GM23338 (cell line): ENCODE results near the gene KLF9.

Experiments
- CREB1 ChIP-seq: fragments of 250-450 bp; sonication (Bioruptor Pico); IDR thresholded peaks from 2 replicates; pipeline ENCODE4 v1.5.0; 2020; ENCODE audit warnings: low read depth, mild to moderate bottlenecking, moderate library complexity
- POLR2AphosphoS5 ChIP-seq: IDR thresholded peaks from 2 replicates; pipeline ENCODE4 v1.6.1; 2016; ENCODE audit warnings: antibody characterized with exemption, low read depth
- TF ChIP-seq, protein P1 (sequence below): IDR thresholded peaks from one replicate; pipeline ENCODE4 v1.6.1; 2018; ENCODE audit warnings: antibody characterized with exemption; ENCODE audit not compliant: unreplicated experiment

DNA sequence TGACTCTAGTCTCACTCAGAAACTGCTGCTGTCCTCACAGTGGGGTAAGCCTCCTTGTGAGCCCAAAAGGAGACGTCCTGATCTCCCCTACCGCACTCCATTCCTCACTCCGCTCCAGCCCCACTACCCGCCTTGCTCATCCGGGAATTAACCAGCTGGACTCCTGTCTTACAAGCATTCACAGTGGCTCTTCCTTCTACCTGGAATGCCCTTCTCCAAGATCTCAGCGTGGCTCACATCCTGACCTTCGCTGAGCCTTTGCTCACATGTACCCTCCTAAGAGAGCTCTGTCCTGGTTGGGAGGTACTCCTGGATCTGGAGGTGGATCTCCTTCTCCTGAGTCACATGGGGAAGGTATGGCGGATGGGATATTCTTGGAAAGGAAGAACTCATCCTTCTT, 10.7 kb upstream of the KLF9 start:
- TF ChIP-seq POLR2AphosphoS5 (no peak), CREB1 (CRISPR knock-in tag) (no peak)
- TF ChIP-seq, protein P1, sequence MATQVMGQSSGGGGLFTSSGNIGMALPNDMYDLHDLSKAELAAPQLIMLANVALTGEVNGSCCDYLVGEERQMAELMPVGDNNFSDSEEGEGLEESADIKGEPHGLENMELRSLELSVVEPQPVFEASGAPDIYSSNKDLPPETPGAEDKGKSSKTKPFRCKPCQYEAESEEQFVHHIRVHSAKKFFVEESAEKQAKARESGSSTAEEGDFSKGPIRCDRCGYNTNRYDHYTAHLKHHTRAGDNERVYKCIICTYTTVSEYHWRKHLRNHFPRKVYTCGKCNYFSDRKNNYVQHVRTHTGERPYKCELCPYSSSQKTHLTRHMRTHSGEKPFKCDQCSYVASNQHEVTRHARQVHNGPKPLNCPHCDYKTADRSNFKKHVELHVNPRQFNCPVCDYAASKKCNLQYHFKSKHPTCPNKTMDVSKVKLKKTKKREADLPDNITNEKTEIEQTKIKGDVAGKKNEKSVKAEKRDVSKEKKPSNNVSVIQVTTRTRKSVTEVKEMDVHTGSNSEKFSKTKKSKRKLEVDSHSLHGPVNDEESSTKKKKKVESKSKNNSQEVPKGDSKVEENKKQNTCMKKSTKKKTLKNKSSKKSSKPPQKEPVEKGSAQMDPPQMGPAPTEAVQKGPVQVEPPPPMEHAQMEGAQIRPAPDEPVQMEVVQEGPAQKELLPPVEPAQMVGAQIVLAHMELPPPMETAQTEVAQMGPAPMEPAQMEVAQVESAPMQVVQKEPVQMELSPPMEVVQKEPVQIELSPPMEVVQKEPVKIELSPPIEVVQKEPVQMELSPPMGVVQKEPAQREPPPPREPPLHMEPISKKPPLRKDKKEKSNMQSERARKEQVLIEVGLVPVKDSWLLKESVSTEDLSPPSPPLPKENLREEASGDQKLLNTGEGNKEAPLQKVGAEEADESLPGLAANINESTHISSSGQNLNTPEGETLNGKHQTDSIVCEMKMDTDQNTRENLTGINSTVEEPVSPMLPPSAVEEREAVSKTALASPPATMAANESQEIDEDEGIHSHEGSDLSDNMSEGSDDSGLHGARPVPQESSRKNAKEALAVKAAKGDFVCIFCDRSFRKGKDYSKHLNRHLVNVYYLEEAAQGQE: no peak
